GM12878 (cell line): ENCODE results near the gene PLEKHH1. TPM values are rescaled to one million over a fixed set of nuclear protein-coding genes. Genes with fewer than 3 reads are reported as not detected.

Source experiments
- BCL3 ChIP-seq: IDR thresholded peaks from 2 replicates; pipeline ENCODE4 v1.6.1; 2011; ENCODE audit warnings: borderline replicate concordance, low read depth, mild to moderate bottlenecking, moderate library complexity, low read length; ENCODE audit not compliant: insufficient read depth, poor library complexity, severe bottlenecking
- BMI1 ChIP-seq: fragments of 450-650 bp; IDR thresholded peaks from 2 replicates; pipeline ENCODE4 v1.6.1; 2016; ENCODE audit warnings: mild to moderate bottlenecking, moderate library complexity, borderline replicate concordance
- ESRRA ChIP-seq: IDR thresholded peaks from 2 replicates; pipeline ENCODE4 v1.6.1; 2012; ENCODE audit warnings: mild to moderate bottlenecking, low read length, improper control_type of control experiment
- FOXM1 ChIP-seq: IDR thresholded peaks from 2 replicates; pipeline ENCODE4 v1.6.1; 2012; ENCODE audit warnings: low read depth, mild to moderate bottlenecking, inconsistent platforms, low read length, moderate library complexity
- HCFC1 ChIP-seq: fragments of 150-350 bp; IDR thresholded peaks from 2 replicates; pipeline ENCODE4 v1.6.1; 2014; ENCODE audit warnings: low read length
- IRF3 ChIP-seq: fragments of 450-650 bp; IDR thresholded peaks from 2 replicates; pipeline ENCODE4 v1.6.1; 2014; ENCODE audit warnings: mild to moderate bottlenecking
- LARP7 ChIP-seq: fragments of 450-650 bp; IDR thresholded peaks from 2 replicates; pipeline ENCODE4 v1.6.1; 2017; ENCODE audit warnings: mild to moderate bottlenecking
- MEF2B ChIP-seq: fragments of 450-650 bp; IDR thresholded peaks from 2 replicates; pipeline ENCODE4 v1.6.1; 2018; ENCODE audit warnings: mild to moderate bottlenecking, moderate library complexity; ENCODE audit not compliant: partially characterized antibody, poor library complexity, severe bottlenecking
- MXI1 ChIP-seq: fragments of 150-350 bp; IDR thresholded peaks from 2 replicates; pipeline ENCODE4 v1.6.1; 2011; ENCODE audit warnings: low read depth, mild to moderate bottlenecking, inconsistent platforms, low read length, improper control_type of control experiment
- NKRF ChIP-seq: fragments of 450-650 bp; conservative IDR thresholded peaks from 2 replicates; pipeline ENCODE4 v1.6.1; 2017; ENCODE audit warnings: mild to moderate bottlenecking, moderate library complexity
- NRF1 ChIP-seq: conservative IDR thresholded peaks from 2 replicates; pipeline ENCODE4 v1.6.1; 2011; ENCODE audit warnings: mild to moderate bottlenecking, low read depth, low read length, improper control_type of control experiment
- PKNOX1 ChIP-seq: fragments of 450-650 bp; IDR thresholded peaks from 2 replicates; pipeline ENCODE4 v1.6.1; 2016; ENCODE audit warnings: mild to moderate bottlenecking
- RB1 ChIP-seq: fragments of 450-650 bp; formaldehyde crosslinking; IDR thresholded peaks from 2 replicates; pipeline ENCODE4 v1.6.1; 2017; ENCODE audit warnings: mild to moderate bottlenecking, borderline replicate concordance
- SMC3 ChIP-seq: IDR thresholded peaks from 2 replicates; pipeline ENCODE4 v1.6.1; 2011; ENCODE audit warnings: low read length, improper control_type of control experiment, borderline replicate concordance
- ZBED1 ChIP-seq: IDR thresholded peaks from 2 replicates; pipeline ENCODE4 v1.6.1; 2016; ENCODE audit warnings: borderline replicate concordance
- polyA plus RNA-seq, 11 experiments: library from polyadenylated mRNA; depleted of rRNA in 4 of 11; unstranded in 6 of 11; stranded (reverse) in 5 of 11; fragments of >200 nt; fragmentation: Nextera tagmentation in 4 of 11; fragmentation: Illumina TruSeq in 1 of 11; extraction: Ambion mirVana in 4 of 11; extraction: Trizol in 1 of 11; gene quantifications; 1 replicate in 1 of 11; 2 replicates in 10 of 11; pipeline versions ENCODE4 v1.2.1 to v1.2.3, GENCODE V29; 2011 to 2016; ENCODE audit warnings: inconsistent platforms in 2 of 11, missing spikeins in 2 of 11, low read depth in 1 of 11
- total RNA-seq, 4 experiments: library from RNA; depleted of rRNA in 3 of 4; stranded (reverse); fragments of >200 nt in 3 of 4; fragmentation: Illumina TruSeq in 1 of 4; extraction: Trizol in 1 of 4; gene quantifications; 2 replicates each; pipeline versions ENCODE4 v1.2.1 to v1.2.3, GENCODE V29; 2013 to 2021
- TF ChIP-seq, protein P1 (sequence below): IDR thresholded peaks from 2 replicates; pipeline ENCODE4 v1.6.1; 2011; ENCODE audit warnings: low read depth, low read length, improper control_type of control experiment, borderline replicate concordance
- TF ChIP-seq, protein P2 (sequence below): IDR thresholded peaks from 2 replicates; pipeline ENCODE4 v1.6.1; 2011; ENCODE audit warnings: low read depth, mild to moderate bottlenecking, low read length, moderate library complexity, borderline replicate concordance; ENCODE audit errors: extremely low read depth
- TF ChIP-seq, protein P3 (sequence below): IDR thresholded peaks from 2 replicates; pipeline ENCODE4 v1.6.1; 2011; ENCODE audit warnings: borderline replicate concordance, low read depth, mild to moderate bottlenecking, moderate library complexity, mixed read lengths, low read length; ENCODE audit not compliant: insufficient read depth; ENCODE audit errors: extremely low read length

The PLEKHH1 gene
- total and polyA plus RNA-seq, 10 of the 15 experiments (the other 5 are each of a cell fraction or from before 2014, with no cell fraction given) = 0.11 to 0.95 (median 0.41) TPM

DNA sequence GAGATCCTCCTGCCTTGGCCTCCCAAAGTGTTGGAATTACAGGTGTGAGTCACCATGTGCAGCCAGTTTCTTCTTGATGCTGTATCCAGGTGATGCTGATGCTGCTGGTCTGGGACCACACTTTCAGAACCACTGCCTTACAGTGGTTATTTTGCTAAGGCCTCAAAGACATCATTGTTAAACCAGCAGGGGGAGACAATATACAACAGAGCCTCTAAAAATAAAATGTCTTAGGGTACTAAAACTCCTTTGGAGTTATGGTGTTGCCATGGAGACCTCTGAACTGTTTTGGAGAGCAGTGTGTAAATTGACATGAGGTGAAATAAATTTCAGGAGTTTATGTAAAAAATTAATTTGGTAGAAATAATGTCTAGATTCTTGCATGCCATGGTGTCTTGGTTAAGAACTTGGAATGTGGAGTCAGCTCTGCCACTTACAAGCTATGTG, 85.5 kb downstream of the PLEKHH1 start (continued):
- 0 out of 2 replicates have a peak, but pooled peaks have one; percentile 29 for TF ChIP-seq FOXM1
- no peak for TF ChIP-seq NKRF
- TF ChIP-seq SMC3 = peak; percentile 84
- TF ChIP-seq IRF3 = no peak
- TF ChIP-seq ZBED1 = no peak
- peak; percentile 90 for TF ChIP-seq BMI1
- TF ChIP-seq, protein P1, sequence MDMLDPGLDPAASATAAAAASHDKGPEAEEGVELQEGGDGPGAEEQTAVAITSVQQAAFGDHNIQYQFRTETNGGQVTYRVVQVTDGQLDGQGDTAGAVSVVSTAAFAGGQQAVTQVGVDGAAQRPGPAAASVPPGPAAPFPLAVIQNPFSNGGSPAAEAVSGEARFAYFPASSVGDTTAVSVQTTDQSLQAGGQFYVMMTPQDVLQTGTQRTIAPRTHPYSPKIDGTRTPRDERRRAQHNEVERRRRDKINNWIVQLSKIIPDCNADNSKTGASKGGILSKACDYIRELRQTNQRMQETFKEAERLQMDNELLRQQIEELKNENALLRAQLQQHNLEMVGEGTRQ = no peak
- no peak for TF ChIP-seq NRF1
- no peak for TF ChIP-seq PKNOX1
- TF ChIP-seq MEF2B = no peak
- no peak for TF ChIP-seq HCFC1
- TF ChIP-seq, protein P2, sequence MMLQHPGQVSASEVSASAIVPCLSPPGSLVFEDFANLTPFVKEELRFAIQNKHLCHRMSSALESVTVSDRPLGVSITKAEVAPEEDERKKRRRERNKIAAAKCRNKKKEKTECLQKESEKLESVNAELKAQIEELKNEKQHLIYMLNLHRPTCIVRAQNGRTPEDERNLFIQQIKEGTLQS = no peak
- no peak for TF ChIP-seq ESRRA
- TF ChIP-seq, protein P3, sequence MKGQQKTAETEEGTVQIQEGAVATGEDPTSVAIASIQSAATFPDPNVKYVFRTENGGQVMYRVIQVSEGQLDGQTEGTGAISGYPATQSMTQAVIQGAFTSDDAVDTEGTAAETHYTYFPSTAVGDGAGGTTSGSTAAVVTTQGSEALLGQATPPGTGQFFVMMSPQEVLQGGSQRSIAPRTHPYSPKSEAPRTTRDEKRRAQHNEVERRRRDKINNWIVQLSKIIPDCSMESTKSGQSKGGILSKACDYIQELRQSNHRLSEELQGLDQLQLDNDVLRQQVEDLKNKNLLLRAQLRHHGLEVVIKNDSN = no peak
- no peak for TF ChIP-seq LARP7
- TF ChIP-seq RB1 = no peak
- TF ChIP-seq MXI1 = no peak
- no peak for TF ChIP-seq BCL3
